Muscle of back (tissue), 11 donors: Measurements from ENCODE around the gene PIK3C2G. TPM values are rescaled to one million over a fixed set of nuclear protein-coding genes. Genes with fewer than 3 reads are reported as not detected.

Experiments used
- DNase-seq, 3 donors: peaks; one replicate each; pipeline versions ENCODE4 v3.0.0 to v3.0.0-alpha.2; 2013
- polyA plus RNA-seq, 10 donors: library from polyadenylated mRNA; unstranded; fragments of 120-200 nt; gene quantifications; one replicate each; pipeline ENCODE4 v1.2.1, GENCODE V29; 2013; ENCODE audit not compliant: insufficient read length in 10 of 10

The PIK3C2G gene
- polyA plus RNA-seq, 10 donors, result 0.08 to 1.9 (median 0.26) TPM; not detected in 1

GRCh38 chr12:18416412-18416811 is 155.1 kb downstream of the PIK3C2G start:
- DNase-seq, result no peak

- no peak for DNase-seq
These were observed 158.0 kb downstream of the PIK3C2G start for GRCh38 chr12:18419311-18419710.

- no peak for DNase-seq
These were observed 160.5 kb downstream of the PIK3C2G start for GRCh38 chr12:18421867-18422266.

- no peak for DNase-seq
These were observed 161.6 kb downstream of the PIK3C2G start for GRCh38 chr12:18422871-18423270.

GRCh38 chr12:18424857-18425256 is 163.5 kb downstream of the PIK3C2G start:
- no peak for DNase-seq

GRCh38 chr12:18427520-18427919 is 166.2 kb downstream of the PIK3C2G start:
- no peak for DNase-seq

GRCh38 chr12:18428416-18428815 is 167.1 kb downstream of the PIK3C2G start:
- no peak for DNase-seq

GRCh38 chr12:18429366-18429765 is 168.0 kb downstream of the PIK3C2G start:
- DNase-seq, result no peak

GRCh38 chr12:18430425-18431048 is 169.2 kb downstream of the PIK3C2G start:
- peak in 2 of 3 donors; percentile 14 to 45 for DNase-seq

GRCh38 chr12:18431771-18432170 is 170.5 kb downstream of the PIK3C2G start:
- DNase-seq, result peak; percentile 25 to 67 (median 29)

- peak; percentile 66 to 92 (median 83) for DNase-seq
These were observed 170.9 kb downstream of the PIK3C2G start for GRCh38 chr12:18432206-18432605.

GRCh38 chr12:18436170-18436569 is 174.9 kb downstream of the PIK3C2G start:
- DNase-seq, result no peak

GRCh38 chr12:18439541-18439940 is 178.2 kb downstream of the PIK3C2G start:
- no peak for DNase-seq

- DNase-seq, result no peak
These were observed 182.6 kb downstream of the PIK3C2G start for GRCh38 chr12:18443768-18444437.

GRCh38 chr12:18446061-18446644 is 184.8 kb downstream of the PIK3C2G start:
- DNase-seq, result no peak

- no peak for DNase-seq
These were observed 193.0 kb downstream of the PIK3C2G start for GRCh38 chr12:18454330-18454729.

- no peak for DNase-seq
These were observed 195.0 kb downstream of the PIK3C2G start for GRCh38 chr12:18456344-18456743.

GRCh38 chr12:18457362-18457761 is 196.0 kb downstream of the PIK3C2G start:
- peak in 1 of 3 donors; percentile 22 for DNase-seq

- peak; percentile 12 to 66 (median 18) for DNase-seq
These were observed 200.4 kb downstream of the PIK3C2G start for GRCh38 chr12:18461758-18462157.

- DNase-seq, result peak; percentile 86 to 95 (median 87)
These were observed 201.1 kb downstream of the PIK3C2G start for GRCh38 chr12:18462442-18462841.

- DNase-seq, result no peak
These were observed 206.4 kb downstream of the PIK3C2G start for GRCh38 chr12:18467620-18468245.

- peak in 1 of 3 donors; percentile 18 for DNase-seq
These were observed 207.1 kb downstream of the PIK3C2G start for GRCh38 chr12:18468246-18469075.
